Neural progenitor cell (in vitro differentiated cells): ENCODE results near the gene ZBED1.

ENCODE experiments used
- CTCF ChIP-seq: fragments of 200-600 bp; sonication (generic); IDR thresholded peaks from 2 replicates; pipeline ENCODE4 v1.5.1; 2017; ENCODE audit warnings: antibody characterized with exemption, mild to moderate bottlenecking
- EZH2 ChIP-seq: fragments of 200-600 bp; sonication (generic); IDR thresholded peaks from 2 replicates; pipeline ENCODE4 v1.6.1; 2017; ENCODE audit warnings: antibody characterized with exemption, mild to moderate bottlenecking, moderate library complexity
- EZH2phosphoT487 ChIP-seq: fragments of 200-600 bp; sonication (generic); IDR thresholded peaks from 2 replicates; pipeline ENCODE4 v1.6.1; 2017; ENCODE audit warnings: antibody characterized with exemption

GRCh38 chrX:2487366-2487765, 13.4 kb downstream of the ZBED1 start:
- TF ChIP-seq EZH2 (no peak), EZH2phosphoT487 (no peak), CTCF (no peak)
